C1 segment of cervical spinal cord (tissue), 14 donors: ENCODE measurements around the gene KSR1.

Experiments used
- DNase-seq, 14 donors: peaks; one replicate each; lab custom pipeline; 2025; lab: John Stamatoyannopoulos, UW

The KSR1 gene

DNA sequence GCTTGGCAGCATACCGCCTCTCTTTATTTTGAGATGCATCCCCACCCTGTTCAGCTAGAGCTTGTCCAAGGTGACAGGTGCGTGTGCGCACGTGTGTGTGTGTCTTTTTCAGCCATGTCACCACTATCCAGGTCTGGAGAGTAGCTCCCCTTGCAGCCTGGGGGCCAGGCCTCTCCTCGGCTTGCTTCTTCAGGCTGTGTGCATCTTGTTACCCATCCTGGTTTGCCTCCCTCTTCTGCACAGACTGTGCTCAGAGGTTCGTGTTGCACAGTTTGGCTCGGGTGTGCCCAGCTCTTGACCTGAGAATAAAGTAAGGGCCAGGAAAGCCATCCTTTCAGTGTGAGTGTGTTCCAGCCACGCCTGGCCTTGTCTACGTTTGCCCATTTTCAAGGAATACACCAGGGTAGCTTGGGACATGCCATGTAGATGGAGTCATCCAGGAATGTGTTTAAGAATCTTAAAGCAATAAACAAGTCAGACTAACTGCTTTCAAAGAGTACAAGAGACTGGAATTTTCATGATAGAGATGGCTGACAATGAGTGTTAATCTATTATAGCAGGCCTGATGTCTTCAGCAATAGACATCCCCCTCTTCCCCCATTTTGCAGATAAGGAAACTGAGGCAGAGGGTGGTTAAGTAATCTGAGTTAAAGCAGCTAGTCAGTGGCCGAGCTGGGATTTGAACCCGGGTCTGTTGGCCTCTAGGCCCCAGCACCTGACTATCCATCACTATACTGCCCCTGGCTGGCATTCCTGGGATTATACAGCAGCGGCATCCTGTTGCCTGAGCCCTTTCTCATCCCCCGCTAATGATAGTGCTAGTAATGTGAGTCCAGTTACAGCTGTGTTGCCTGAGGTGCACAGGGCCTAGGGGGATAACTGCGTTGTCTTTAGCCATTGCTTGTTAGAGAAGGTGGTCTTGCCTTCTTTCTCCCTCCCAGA lies 77.9 kb downstream of the KSR1 start:
- no peak for DNase-seq

- DNase-seq: no peak
Measured at GRCh38 chr17:27535178-27535928, 79.1 kb downstream of the KSR1 start.

DNA sequence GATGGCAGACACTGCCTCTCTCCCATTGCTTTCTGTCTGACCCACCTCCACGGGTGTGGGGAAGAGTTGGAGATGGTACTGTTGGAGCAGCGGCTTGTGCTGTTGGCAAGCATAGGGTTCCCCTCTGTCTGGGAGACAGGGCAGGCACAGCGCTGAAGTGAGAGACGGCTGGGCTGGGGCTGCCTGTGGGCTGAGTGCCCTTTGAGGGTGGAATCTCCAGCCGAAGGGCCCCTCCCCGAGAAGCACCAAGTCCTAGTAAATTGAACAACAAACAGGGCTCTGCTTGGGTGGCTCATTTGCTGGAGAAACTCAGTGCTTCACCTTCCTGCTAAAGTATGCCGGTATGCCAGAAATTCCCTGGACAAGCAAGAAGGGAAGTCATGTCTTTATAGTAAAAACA lies 79.7 kb downstream of the KSR1 start:
- peak in 1 of 14 donors; percentile 12 for DNase-seq

DNA sequence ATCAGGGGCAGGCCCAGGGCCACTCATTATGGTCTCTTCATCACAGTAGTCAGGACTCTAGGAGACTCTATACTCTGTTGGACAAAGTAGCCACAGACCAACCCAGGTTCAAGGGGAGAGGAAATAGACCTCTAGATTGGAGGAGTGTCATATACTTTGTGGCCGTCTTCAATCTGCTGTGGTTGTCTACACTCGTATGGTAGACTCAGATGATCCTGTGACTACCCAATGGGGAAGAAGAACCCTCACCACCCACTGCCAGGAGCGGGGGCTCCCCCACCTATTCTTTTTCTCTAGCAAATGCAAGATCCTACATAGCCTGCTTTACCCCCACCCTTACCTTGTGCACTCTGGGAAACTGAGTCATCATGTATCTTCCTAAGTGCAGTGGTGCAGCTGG lies 80.5 kb downstream of the KSR1 start:
- no peak for DNase-seq

DNA sequence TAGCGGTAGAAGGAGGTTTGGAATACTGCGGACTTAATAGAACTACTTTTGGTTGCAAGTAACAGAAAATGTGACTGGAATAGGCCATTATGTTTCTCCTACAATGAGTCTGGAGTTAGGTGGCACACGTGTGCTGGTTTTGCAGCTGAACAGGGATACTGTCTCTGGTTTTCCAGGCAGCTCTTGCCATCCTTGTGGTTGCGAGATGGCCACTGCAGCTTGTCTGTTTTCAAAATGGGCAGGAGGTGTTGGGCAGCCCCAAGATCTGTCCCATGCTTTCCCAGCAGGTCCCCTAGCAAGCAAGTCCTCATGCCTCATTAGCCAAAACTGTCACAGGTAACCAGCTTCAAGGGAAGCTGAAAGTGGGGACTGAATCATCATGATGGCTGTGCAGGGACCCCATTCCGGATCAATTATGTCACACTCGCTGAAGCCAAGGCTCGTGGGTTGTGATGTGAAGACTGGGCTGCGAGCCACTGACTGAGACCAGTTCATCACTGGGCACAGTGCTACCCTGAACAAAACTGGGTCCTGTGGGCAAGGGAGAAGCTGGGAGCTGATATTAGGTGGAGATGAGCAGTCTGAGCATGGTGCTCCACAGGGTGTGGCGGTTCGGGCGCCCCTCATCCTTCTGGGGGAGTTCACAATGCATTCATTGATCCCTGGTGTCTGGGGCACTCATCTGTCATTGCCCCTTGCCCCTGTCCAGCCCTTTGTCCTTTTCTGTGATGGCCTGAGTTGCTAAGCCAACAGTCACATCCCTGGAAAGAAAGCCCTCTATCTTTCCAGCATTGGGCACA lies 82.1 kb downstream of the KSR1 start:
- DNase-seq: peak in 9 of 14 donors; percentile 7 to 77 (median 40)

GRCh38 chr17:27539152-27539551 lies 82.9 kb downstream of the KSR1 start:
- DNase-seq: no peak

DNA sequence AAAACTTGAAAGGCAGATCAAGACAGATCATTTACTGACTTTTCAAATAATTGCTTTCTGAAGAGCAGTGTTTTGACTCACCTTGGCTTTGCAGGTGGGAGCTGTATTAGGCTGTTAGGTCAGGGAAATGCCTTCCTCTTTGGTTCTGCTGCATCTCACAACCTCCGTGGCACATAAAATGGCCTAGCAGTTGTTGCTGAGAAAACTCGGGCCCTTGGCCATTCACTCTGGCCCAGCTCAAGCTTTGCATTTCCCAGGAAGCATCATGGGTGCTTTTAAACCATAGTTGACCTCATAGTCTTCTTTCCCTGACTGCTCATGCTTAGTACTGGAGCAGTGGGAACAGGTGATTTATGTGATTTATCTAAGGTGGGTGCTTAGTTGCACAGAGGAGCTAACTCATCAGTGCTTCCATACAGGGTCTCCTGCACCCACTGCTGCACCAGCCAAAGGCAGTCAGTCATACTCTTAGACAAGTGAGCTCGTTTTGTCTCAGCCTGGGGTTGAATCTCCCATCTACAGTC lies 83.6 kb downstream of the KSR1 start:
- no peak for DNase-seq

DNA sequence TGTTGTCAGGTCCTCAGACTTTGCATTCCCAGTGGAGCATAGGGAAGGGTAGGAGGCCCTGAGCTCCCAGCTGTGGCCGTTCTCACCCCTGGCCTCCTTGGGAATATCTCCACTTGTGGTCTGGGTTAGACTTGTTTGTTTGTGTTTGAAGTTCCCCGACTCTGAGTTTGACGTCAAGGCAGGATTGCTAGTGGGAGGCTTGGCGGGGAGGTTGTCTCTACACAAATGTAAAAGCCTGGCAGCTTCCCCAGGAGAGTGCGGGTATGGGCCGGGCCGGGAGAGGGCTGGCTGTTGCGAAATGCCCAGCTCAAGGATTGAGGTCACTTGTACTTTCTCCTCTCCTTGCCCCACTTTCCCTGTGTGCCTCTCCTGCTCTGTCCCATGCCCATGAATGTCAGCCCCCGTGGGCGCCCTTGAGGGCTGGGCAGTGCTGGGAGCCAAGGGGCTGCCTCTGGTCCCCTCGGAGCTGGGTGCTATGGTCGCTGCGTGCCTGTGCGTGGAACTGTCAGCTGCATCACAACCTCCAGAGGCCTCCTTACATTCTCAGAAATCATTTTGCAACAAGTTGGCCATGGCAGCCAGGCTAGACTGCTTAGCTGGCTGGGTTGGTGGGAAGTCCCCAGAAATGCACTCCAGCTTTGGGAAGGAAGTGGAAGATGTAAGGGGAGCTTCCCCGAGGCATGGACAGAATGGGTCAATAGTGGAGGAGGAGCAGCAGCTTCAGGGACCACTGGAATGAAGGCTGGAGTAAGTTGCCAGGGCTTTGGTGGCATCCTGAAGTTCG lies 84.3 kb downstream of the KSR1 start:
- peak in 11 of 14 donors; percentile 17 to 87 (median 62) for DNase-seq

DNA sequence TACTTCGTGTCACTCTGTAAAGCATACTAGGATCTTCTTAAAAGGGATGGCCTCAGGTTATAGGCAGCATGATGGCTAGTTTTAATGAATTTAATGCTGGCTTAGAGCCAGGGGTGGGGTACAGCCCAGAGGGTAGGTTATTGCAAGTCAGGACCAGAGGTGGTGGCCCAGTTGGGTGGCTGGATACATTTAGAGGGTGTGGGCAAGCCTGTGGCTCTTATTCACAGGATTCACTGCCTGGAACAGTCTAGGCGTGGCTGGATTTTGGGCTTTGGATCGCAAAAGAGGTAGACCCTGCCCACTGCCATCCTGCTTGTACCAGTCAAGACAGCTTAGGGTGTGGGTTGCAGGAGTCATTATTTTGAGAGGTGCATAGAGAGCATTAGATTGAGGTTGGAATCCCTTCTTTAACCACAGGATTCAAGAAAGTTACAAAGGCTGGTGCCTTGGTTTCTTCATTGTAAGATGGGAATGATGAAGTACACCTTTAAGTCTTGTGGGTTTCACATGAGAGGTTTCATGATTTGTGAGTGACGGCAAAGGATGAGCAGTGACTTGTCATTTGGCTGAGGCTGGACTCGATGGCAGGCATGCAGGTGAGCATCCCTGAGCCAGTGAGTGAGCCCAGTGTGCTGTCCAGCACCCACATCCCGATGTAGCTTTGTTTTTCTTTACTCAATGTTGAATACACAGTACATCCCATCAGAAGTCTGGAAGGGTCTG lies 85.2 kb downstream of the KSR1 start:
- DNase-seq: no peak

DNA sequence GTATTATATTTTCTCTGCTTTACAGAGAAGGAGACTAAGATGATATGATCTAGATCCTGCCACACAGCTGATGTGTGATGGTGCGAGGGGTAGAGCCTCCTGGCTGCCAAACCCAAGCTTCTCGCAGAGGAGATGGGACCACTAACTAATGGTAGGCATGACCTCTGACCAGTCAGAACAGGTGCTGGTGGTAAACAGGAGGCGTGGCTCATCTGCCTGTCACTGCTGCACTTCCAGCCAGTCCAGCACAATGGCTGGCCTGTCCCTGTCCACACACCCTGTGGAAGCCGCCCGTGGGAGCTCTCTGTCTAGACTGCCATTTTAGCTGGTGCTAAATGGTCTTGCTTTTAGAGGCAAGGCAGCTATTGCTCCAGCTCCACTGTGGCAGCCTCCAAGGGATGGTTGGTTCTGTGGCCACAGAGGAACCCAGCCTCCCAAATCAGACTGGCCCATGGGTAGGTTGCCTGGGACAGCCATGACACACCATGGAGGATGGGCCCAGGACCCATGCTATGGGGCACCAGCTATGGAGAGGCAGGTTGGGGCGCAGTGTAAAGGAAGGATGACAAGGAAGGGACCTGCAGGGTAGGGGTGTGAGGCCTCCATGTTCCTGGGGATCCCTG lies 86.7 kb downstream of the KSR1 start:
- DNase-seq: peak in 1 of 14 donors; percentile 31

GRCh38 chr17:27543464-27543856 lies 87.2 kb downstream of the KSR1 start:
- DNase-seq: no peak

DNA sequence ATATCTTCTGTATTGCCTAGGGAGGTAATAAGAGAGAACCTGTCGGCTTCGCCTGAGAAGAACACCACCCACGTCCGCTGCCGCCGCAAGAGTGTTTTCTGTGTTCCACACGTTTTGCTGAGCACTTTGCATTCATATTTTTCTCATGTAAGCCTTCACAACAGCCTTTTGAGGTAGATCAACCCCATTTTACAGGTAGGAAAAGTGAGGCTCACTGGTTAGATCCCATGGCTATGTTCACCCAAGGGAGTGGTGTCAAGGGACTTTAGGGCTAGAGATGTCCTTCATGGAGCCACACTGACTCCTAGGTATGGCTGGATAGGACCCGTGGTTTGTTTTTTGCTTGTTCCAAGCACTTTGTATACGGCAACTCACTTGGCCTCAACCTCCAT lies 87.7 kb downstream of the KSR1 start:
- no peak for DNase-seq

GRCh38 chr17:27544350-27545131 lies 88.3 kb downstream of the KSR1 start:
- DNase-seq: no peak

DNA sequence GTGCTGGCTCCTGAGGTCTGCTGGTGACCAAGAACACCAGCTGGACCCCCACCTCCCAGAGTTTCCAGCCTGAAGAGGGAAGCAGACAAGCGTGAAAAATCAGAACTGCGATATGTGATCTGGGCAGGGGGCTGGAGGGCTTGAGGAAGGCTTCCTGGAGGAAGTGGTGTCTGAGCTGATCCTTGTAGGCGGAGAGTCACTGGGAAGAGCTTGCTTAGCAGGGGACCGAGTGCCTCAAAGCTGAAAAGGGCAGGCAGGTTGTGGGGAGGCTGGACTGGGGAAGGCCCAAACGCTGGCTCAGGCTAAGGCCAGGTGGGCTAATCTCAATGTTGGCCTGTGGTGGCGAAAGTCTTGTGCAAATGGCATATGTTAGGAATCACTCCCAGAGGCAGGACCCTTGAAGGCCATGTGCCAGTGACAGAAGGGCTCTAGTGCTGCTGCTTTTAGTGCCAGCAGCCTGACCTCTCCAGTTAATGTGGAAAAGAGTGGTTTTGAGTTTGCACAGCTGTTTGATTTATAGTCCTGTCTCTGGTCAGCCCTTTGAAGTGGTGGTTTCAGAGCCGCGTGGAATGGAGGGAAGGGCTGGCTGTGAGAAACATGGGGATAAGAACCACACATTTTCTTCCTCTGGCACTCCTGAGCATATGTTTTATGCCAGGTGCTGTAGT lies 89.4 kb downstream of the KSR1 start:
- DNase-seq: no peak

GRCh38 chr17:27546624-27547300 lies 90.5 kb downstream of the KSR1 start:
- DNase-seq: no peak

DNA sequence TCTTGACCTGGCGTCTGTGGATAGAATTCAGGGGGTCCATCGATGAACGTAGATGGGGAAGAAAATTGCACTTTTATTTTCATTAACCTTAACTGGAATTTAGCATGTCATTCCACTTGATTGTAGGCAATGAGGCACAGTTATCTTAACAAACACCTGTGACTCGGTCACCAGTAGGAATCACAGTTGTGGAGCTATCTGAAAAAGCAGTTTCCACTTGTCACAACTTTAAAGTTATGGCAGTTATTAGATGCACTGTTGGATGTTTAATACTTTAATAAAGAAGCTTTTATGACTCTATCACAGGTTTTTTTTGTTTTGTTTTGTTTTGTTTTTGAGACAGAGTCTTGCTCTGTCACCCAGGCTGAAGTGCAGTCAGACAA lies 91.0 kb downstream of the KSR1 start:
- no peak for DNase-seq

DNA sequence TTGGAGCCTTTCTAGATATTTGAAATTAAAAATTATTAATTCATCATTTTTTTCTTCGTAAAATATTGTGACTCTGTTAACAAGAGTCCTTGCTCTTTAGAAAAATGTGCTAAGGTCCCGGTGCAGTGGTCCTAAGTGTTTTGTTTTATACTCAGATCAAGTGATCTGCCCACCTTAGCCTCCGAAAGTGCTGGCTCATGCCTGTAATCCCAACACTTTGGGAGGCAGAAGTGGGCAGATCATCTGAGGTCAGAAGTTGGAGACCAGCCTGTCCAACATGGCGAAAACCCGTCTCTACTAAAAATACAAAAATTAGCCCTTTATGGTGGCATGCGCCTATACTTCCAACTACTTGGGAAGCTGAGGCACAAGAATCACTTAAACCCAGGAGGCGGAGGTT lies 92.1 kb downstream of the KSR1 start:
- no peak for DNase-seq
